Keratinocyte (primary cell): ENCODE results near the gene DTD1. TPM values are rescaled to one million over a fixed set of nuclear protein-coding genes. Genes with fewer than 3 reads are reported as not detected.

Source experiments
- DNase-seq: peaks from one replicate; pipeline ENCODE4 v3.0.0-alpha.2; 2011; ENCODE audit warnings: low read depth, missing footprints, low spot score
- FAIRE-seq: peaks from 2 replicates; lab custom pipeline; 2011; peaks lifted over from hg19 to GRCh38; lab: Jason Lieb, UNC
- H2AFZ ChIP-seq: 2 replicates; pipeline ENCODE4 v1.6.0; 2012; ENCODE audit warnings: low read length, control low read depth, inconsistent platforms; ENCODE audit not compliant: control insufficient read depth
- H3K27ac ChIP-seq: 2 replicates; pipeline ENCODE4 v1.5.1; 2011; ENCODE audit warnings: low read length; ENCODE audit not compliant: control insufficient read depth, insufficient read depth
- H3K27me3 ChIP-seq: 3 replicates; pipeline ENCODE4 v1.6.0; 2011; ENCODE audit warnings: low read length; ENCODE audit not compliant: control insufficient read depth, insufficient read depth; ENCODE audit errors: extremely low read depth
- H3K36me3 ChIP-seq, 2 experiments: 2 replicates in 1 of 2; 3 replicates in 1 of 2; pipeline ENCODE4 v1.5.1; 2011; ENCODE audit warnings: low read length in 2 of 2, mild to moderate bottlenecking in 1 of 2; ENCODE audit not compliant: control insufficient read depth in 2 of 2, insufficient read depth in 2 of 2; ENCODE audit errors: extremely low read depth in 1 of 2
- H3K4me1 ChIP-seq: 3 replicates; pipeline ENCODE4 v1.5.1; 2011; ENCODE audit warnings: low read length; ENCODE audit not compliant: control insufficient read depth, insufficient read depth; ENCODE audit errors: extremely low read depth
- H3K4me2 ChIP-seq: 3 replicates; pipeline ENCODE4 v1.6.0; 2011; ENCODE audit warnings: low read depth, low read length; ENCODE audit not compliant: control insufficient read depth, insufficient read depth; ENCODE audit errors: extremely low read depth
- H3K4me3 ChIP-seq, 3 experiments: fragments of 200-600 bp in 1 of 3; sonication (generic) in 1 of 3; 2 replicates in 2 of 3; 3 replicates in 1 of 3; pipeline ENCODE4 v1.5.1; 2011 to 2016; ENCODE audit warnings: low read length in 3 of 3, mild to moderate bottlenecking in 3 of 3, control low read depth in 2 of 3, inconsistent platforms in 1 of 3, low read depth in 1 of 3, mixed read lengths in 1 of 3, mixed run types in 1 of 3, moderate library complexity in 1 of 3; ENCODE audit not compliant: control insufficient read depth in 2 of 3, insufficient read depth in 2 of 3; ENCODE audit errors: extremely low read depth in 1 of 3
- H3K79me2 ChIP-seq: 2 replicates; pipeline ENCODE4 v1.6.0; 2012; ENCODE audit warnings: low read length; ENCODE audit not compliant: control insufficient read depth, insufficient read depth
- H3K9ac ChIP-seq: 3 replicates; pipeline ENCODE4 v1.6.0; 2011; ENCODE audit warnings: low read length; ENCODE audit not compliant: control insufficient read depth, insufficient read depth; ENCODE audit errors: extremely low read depth
- H3K9me1 ChIP-seq: 3 replicates; pipeline ENCODE4 v1.6.0; 2011; ENCODE audit warnings: low read length; ENCODE audit not compliant: control insufficient read depth, insufficient read depth; ENCODE audit errors: extremely low read depth
- H3K9me3 ChIP-seq: 2 replicates; pipeline ENCODE4 v1.5.1; 2012; ENCODE audit warnings: low read depth, low read length; ENCODE audit not compliant: control insufficient read depth
- H4K20me1 ChIP-seq: 3 replicates; pipeline ENCODE4 v1.6.0; 2011; ENCODE audit warnings: low read length; ENCODE audit not compliant: control insufficient read depth, insufficient read depth; ENCODE audit errors: extremely low read depth
- EZH2 ChIP-seq: IDR thresholded peaks from one replicate; pipeline ENCODE4 v1.6.1; 2012; ENCODE audit warnings: inconsistent platforms, mild to moderate bottlenecking, low read length, moderate library complexity
- dilution Hi-C: fragments of 300-500 bp; cut with MboI; formaldehyde crosslinking; loops from one replicate; pipeline ENCODE4 v1.7.0; 2020; ENCODE audit warnings: low sequenced_read_pairs; ENCODE audit not compliant: extremely low pct_ligation_motif_present
- polyA plus RNA-seq, 5 experiments: library from polyadenylated mRNA; depleted of rRNA in 3 of 5; stranded (reverse) in 3 of 5; stranded (forward) in 1 of 5; unstranded in 1 of 5; fragments of >200 nt; gene quantifications; 1 replicate in 1 of 5; 2 replicates in 3 of 5; 3 replicates in 1 of 5; pipeline versions ENCODE4 v1.2.1 to v1.2.3, GENCODE V29; 2011 to 2012; ENCODE audit warnings: missing spikeins in 2 of 5, low read depth in 1 of 5, low replicate concordance in 1 of 5
- TF ChIP-seq, protein P1 (sequence below), 3 experiments: IDR thresholded peaks in 1 of 3; conservative IDR thresholded peaks in 1 of 3; optimal IDR thresholded peaks in 1 of 3; 2 replicates in 2 of 3; 3 replicates in 1 of 3; pipeline versions ENCODE3 to v1.5.1; 2011; ENCODE audit warnings: low read length in 3 of 3, mild to moderate bottlenecking in 3 of 3, moderate library complexity in 2 of 3, control low read depth in 1 of 3, inconsistent platforms in 1 of 3; ENCODE audit not compliant: insufficient read depth in 2 of 3; ENCODE audit errors: extremely low read depth in 1 of 3

Gene DTD1
- polyA plus RNA-seq, 1 donor (not counting 4 experiments of a cell fraction or from before 2014, with no cell fraction given) = 68.3 TPM

- TF ChIP-seq EZH2 = no peak
- TF ChIP-seq, protein P1, sequence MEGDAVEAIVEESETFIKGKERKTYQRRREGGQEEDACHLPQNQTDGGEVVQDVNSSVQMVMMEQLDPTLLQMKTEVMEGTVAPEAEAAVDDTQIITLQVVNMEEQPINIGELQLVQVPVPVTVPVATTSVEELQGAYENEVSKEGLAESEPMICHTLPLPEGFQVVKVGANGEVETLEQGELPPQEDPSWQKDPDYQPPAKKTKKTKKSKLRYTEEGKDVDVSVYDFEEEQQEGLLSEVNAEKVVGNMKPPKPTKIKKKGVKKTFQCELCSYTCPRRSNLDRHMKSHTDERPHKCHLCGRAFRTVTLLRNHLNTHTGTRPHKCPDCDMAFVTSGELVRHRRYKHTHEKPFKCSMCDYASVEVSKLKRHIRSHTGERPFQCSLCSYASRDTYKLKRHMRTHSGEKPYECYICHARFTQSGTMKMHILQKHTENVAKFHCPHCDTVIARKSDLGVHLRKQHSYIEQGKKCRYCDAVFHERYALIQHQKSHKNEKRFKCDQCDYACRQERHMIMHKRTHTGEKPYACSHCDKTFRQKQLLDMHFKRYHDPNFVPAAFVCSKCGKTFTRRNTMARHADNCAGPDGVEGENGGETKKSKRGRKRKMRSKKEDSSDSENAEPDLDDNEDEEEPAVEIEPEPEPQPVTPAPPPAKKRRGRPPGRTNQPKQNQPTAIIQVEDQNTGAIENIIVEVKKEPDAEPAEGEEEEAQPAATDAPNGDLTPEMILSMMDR (optimal IDR thresholded peaks at IDR 0.05 in 1 of 3, IDR thresholded peaks at IDR 0.05 in 1 of 3, conservative IDR thresholded peaks at IDR 0.05 in 1 of 3; ENCODE audit: extremely low read depth in 1 of 3, insufficient read depth in 2 of 3, low read length in 3 of 3) = no peak
- no peak for DNase-seq
- Histone ChIP-seq H2AFZ (no peak overlapping the region), H4K20me1 (no peaks in the 10 kb centered on the region), H3K9me3 (no peaks in the 10 kb centered on the region), H3K4me1 (no peaks in the 10 kb centered on the region), H3K27ac (no peak overlapping the region), H3K4me3 (no peak overlapping the region), H3K9me1 (no peaks in the 10 kb centered on the region), H3K36me3 (peaks cover 0 to 1% of the 10 kb centered on the region in 2 experiments), H3K4me2 (no peak overlapping the region), H3K27me3 (no peaks in the 10 kb centered on the region), H3K79me2 (no peaks in the 10 kb centered on the region), H3K9ac (no peak overlapping the region)
- FAIRE-seq = no peak
- dilution Hi-C loops = no loop called here
Observed at GRCh38 chr20:18689557-18689956, 101.7 kb downstream of the DTD1 start.

GRCh38 chr20:18692447-18692846 is 104.6 kb downstream of the DTD1 start:
- H3K9me1 ChIP-seq = no peaks in the 10 kb centered on the region
- no peak for FAIRE-seq

More at GRCh38 chr20:18692447-18692846, 104.6 kb downstream of the DTD1 start:
- Histone ChIP-seq H3K4me2 (no peak overlapping the region), H3K4me1 (no peaks in the 10 kb centered on the region), H3K27me3 (no peaks in the 10 kb centered on the region), H4K20me1 (no peaks in the 10 kb centered on the region), H2AFZ (no peak overlapping the region), H3K9ac (no peak overlapping the region), H3K79me2 (no peaks in the 10 kb centered on the region), H3K4me3 (no peak overlapping the region), H3K36me3 (no peaks in the 10 kb centered on the region), H3K9me3 (no peaks in the 10 kb centered on the region), H3K27ac (no peak overlapping the region)
- TF ChIP-seq, protein P1 (optimal IDR thresholded peaks at IDR 0.05 in 1 of 3, IDR thresholded peaks at IDR 0.05 in 1 of 3, conservative IDR thresholded peaks at IDR 0.05 in 1 of 3; ENCODE audit: extremely low read depth in 1 of 3, insufficient read depth in 2 of 3, low read length in 3 of 3) = no peak
- TF ChIP-seq EZH2 = no peak
- dilution Hi-C loops = no loop called here
- no peak for DNase-seq
